GM12891 (cell line): ENCODE measurements around the gene SCP2D1.

ENCODE experiments used
- DNase-seq: peaks from one replicate; pipeline ENCODE4 v3.0.0; 2011; ENCODE audit warnings: low spot score; ENCODE audit not compliant: insufficient read length
- FAIRE-seq: peaks from 2 replicates; lab custom pipeline; 2011; peaks lifted over from hg19 to GRCh38; lab: Jason Lieb, UNC
- PAX5 ChIP-seq: IDR thresholded peaks from 2 replicates; pipeline ENCODE4 v1.6.1; 2011; ENCODE audit warnings: low read length, moderate library complexity, mild to moderate bottlenecking; ENCODE audit not compliant: insufficient read depth, severe bottlenecking
- POLR2A ChIP-seq: IDR thresholded peaks from 2 replicates; pipeline ENCODE4 v1.6.1; 2011; ENCODE audit warnings: low read depth, low read length, control low read depth
- POLR2AphosphoS5 ChIP-seq: IDR thresholded peaks from 2 replicates; pipeline ENCODE4 v1.6.1; 2011; ENCODE audit warnings: low read depth, low read length, control low read depth
- POU2F2 ChIP-seq: IDR thresholded peaks from 2 replicates; pipeline ENCODE4 v1.6.1; 2011; ENCODE audit warnings: low read depth, mild to moderate bottlenecking, control low read depth, low read length, moderate library complexity
- SPI1 ChIP-seq: IDR thresholded peaks from 2 replicates; pipeline ENCODE4 v1.6.1; 2011; ENCODE audit warnings: low read depth, low read length, control low read depth
- TAF1 ChIP-seq: IDR thresholded peaks from 2 replicates; pipeline ENCODE4 v1.6.1; 2011; ENCODE audit warnings: low read depth, low read length, control low read depth

SCP2D1 gene

GRCh38 chr20:18845017-18845416 lies 31.4 kb downstream of the SCP2D1 start:
- no peak for FAIRE-seq
- TF ChIP-seq SPI1 (no peak), TAF1 (no peak), PAX5 (no peak), POU2F2 (no peak), POLR2AphosphoS5 (no peak), POLR2A (no peak)

GRCh38 chr20:18847226-18847755 lies 33.7 kb downstream of the SCP2D1 start:
- no peak for FAIRE-seq
- TF ChIP-seq TAF1 (no peak), SPI1 (no peak), POU2F2 (no peak), PAX5 (no peak), POLR2A (no peak), POLR2AphosphoS5 (no peak)
- DNase-seq: no peak

More at GRCh38 chr20:18845017-18845416, 31.4 kb downstream of the SCP2D1 start:
- no peak for DNase-seq

- FAIRE-seq: no peak
- no peak for DNase-seq
- no peak for TF ChIP-seq SPI1
- TF ChIP-seq POLR2A: no peak
- no peak for TF ChIP-seq PAX5
- TF ChIP-seq POU2F2: no peak
- no peak for TF ChIP-seq TAF1
- no peak for TF ChIP-seq POLR2AphosphoS5
Observed at GRCh38 chr20:18849131-18849530, 35.5 kb downstream of the SCP2D1 start.

GRCh38 chr20:18851629-18852028 lies 38.0 kb downstream of the SCP2D1 start:
- TF ChIP-seq POLR2A (no peak), POLR2AphosphoS5 (no peak), POU2F2 (no peak), PAX5 (no peak), TAF1 (no peak), SPI1 (no peak)
- no peak for FAIRE-seq
- DNase-seq: no peak

- TF ChIP-seq POLR2AphosphoS5: no peak
- TF ChIP-seq TAF1: no peak
- no peak for TF ChIP-seq PAX5
- DNase-seq: no peak
- FAIRE-seq: no peak
Observed at GRCh38 chr20:18852318-18852717, 38.7 kb downstream of the SCP2D1 start.

GRCh38 chr20:18853216-18853615 lies 39.6 kb downstream of the SCP2D1 start:
- no peak for TF ChIP-seq PAX5
- TF ChIP-seq SPI1: no peak
- TF ChIP-seq POLR2A: no peak
- no peak for TF ChIP-seq POU2F2
- TF ChIP-seq POLR2AphosphoS5: no peak
- TF ChIP-seq TAF1: no peak
- no peak for DNase-seq
- FAIRE-seq: no peak

GRCh38 chr20:18853946-18854646 lies 40.5 kb downstream of the SCP2D1 start:
- FAIRE-seq (no peak), DNase-seq (no peak)
- TF ChIP-seq POLR2A (no peak), SPI1 (no peak), POLR2AphosphoS5 (no peak), POU2F2 (no peak), TAF1 (no peak), PAX5 (no peak)

GRCh38 chr20:18855882-18856281 lies 42.3 kb downstream of the SCP2D1 start:
- DNase-seq (no peak), FAIRE-seq (no peak)
- TF ChIP-seq POLR2AphosphoS5 (no peak), PAX5 (no peak), TAF1 (no peak), POLR2A (no peak), SPI1 (no peak), POU2F2 (no peak)

GRCh38 chr20:18856873-18857272 lies 43.3 kb downstream of the SCP2D1 start:
- no peak for FAIRE-seq
- TF ChIP-seq POLR2A: no peak
- DNase-seq: no peak

- DNase-seq (no peak), FAIRE-seq (no peak)
- no peak for TF ChIP-seq POU2F2
- TF ChIP-seq TAF1: no peak
- no peak for TF ChIP-seq SPI1
- no peak for TF ChIP-seq PAX5
- no peak for TF ChIP-seq POLR2AphosphoS5
- TF ChIP-seq POLR2A: no peak
Observed at GRCh38 chr20:18857640-18858039, 44.1 kb downstream of the SCP2D1 start.
